HEK293T (cell line): ENCODE results near the gene SGK2.

ENCODE experiments used
- BHLHE40 ChIP-seq: fragments of 450-650 bp; IDR thresholded peaks from 2 replicates; pipeline ENCODE4 v1.6.1; 2016; ENCODE audit warnings: mild to moderate bottlenecking, moderate library complexity, borderline replicate concordance
- ELF4 ChIP-seq: fragments of 450-650 bp; IDR thresholded peaks from 2 replicates; pipeline ENCODE4 v1.6.1; 2017; ENCODE audit warnings: antibody characterized with exemption
- FOXM1 ChIP-seq: fragments of 450-650 bp; IDR thresholded peaks from 2 replicates; pipeline ENCODE4 v1.6.1; 2017; ENCODE audit warnings: mild to moderate bottlenecking, borderline replicate concordance
- L3MBTL2 ChIP-seq: fragments of 450-650 bp; conservative IDR thresholded peaks from 2 replicates; pipeline ENCODE4 v1.6.1; 2016; ENCODE audit warnings: mild to moderate bottlenecking
- NFRKB ChIP-seq: fragments of 450-650 bp; IDR thresholded peaks from 2 replicates; pipeline ENCODE4 v1.6.1; 2016; ENCODE audit warnings: mild to moderate bottlenecking, moderate library complexity
- TARDBP ChIP-seq: fragments of 450-650 bp; IDR thresholded peaks from 2 replicates; pipeline ENCODE4 v1.6.1; 2016
- ZNF384 ChIP-seq: fragments of 450-650 bp; IDR thresholded peaks from 2 replicates; pipeline ENCODE4 v1.6.1; 2016
- TF ChIP-seq, protein P1 (sequence below): fragments of 450-650 bp; IDR thresholded peaks from 2 replicates; pipeline ENCODE4 v1.6.1; 2016

DNA sequence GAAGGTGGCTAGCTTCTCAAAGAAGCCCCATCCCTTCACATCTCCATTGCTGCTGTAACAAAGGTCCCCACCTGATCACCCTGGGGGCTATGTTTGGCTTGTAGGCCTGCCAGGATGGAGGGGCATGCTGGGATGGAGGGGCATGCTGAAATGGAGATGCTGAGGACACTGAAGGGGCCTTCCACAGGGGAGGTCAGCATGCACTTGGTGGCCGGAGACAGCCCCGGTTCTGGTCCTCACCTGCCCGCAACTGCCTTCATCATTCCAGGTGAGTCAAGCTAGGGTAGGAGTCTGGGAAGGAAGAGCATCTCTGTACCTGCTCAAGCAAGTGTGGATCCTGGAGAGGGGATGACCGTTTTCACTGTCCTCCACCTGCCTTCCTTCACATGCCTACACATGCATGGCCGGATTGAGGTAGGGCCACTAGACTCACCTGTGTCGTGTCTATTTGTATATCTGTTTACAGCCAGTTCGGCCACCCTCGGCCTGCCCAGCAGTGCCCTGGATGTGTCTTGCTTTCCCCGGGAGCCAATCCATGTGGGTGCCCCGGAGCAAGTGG is 45.4 kb upstream of the SGK2 start:
- TF ChIP-seq BHLHE40: no peak
- no peak for TF ChIP-seq TARDBP
- TF ChIP-seq, protein P1, sequence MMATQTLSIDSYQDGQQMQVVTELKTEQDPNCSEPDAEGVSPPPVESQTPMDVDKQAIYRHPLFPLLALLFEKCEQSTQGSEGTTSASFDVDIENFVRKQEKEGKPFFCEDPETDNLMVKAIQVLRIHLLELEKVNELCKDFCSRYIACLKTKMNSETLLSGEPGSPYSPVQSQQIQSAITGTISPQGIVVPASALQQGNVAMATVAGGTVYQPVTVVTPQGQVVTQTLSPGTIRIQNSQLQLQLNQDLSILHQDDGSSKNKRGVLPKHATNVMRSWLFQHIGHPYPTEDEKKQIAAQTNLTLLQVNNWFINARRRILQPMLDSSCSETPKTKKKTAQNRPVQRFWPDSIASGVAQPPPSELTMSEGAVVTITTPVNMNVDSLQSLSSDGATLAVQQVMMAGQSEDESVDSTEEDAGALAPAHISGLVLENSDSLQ: no peak
- no peak for TF ChIP-seq NFRKB
- no peak for TF ChIP-seq L3MBTL2
- TF ChIP-seq FOXM1: no peak
- TF ChIP-seq ZNF384: no peak
- TF ChIP-seq ELF4: no peak
